Caco-2 (cell line): Measurements from ENCODE around the gene SEC23B. TPM values are rescaled to one million over a fixed set of nuclear protein-coding genes. Genes with fewer than 3 reads are reported as not detected.
A peak's percentile ranks its signal among the peaks of the same experiment; 100 is the strongest.

Source experiments
- BruUV-seq: library from RNA; stranded (reverse); fragments of 400-500 nt; replicated peaks from 2 replicates; lab custom pipeline; 2021; lab: Mats Ljungman, UMichigan
- CTCF ChIA-PET: fragments of 300-600 bp; sonication (Branson Sonifier 250); formaldehyde crosslinking; loops from one replicate; lab custom pipeline; 2022; ENCODE audit warnings: antibody characterized with exemption; lab: Charles Lee
- POLR2A ChIA-PET: fragments of 300-600 bp; sonication (Branson Sonifier 250); formaldehyde crosslinking; loops from one replicate; lab custom pipeline; 2022; ENCODE audit warnings: antibody characterized with exemption; lab: Charles Lee
- DNase-seq, 2 experiments: peaks; one replicate each; pipeline versions ENCODE4 v3.0.0 to v3.0.0-alpha.2; 2020 to 2022
- H3K27me3 ChIP-seq: replicated peaks from 2 replicates; pipeline ENCODE4 v1.6.0; 2011; ENCODE audit warnings: low read length; ENCODE audit not compliant: control insufficient read depth, insufficient read depth
- H3K36me3 ChIP-seq: 2 replicates; pipeline ENCODE4 v1.5.1; 2011; ENCODE audit warnings: low read length; ENCODE audit not compliant: control insufficient read depth, insufficient read depth
- H3K4me1 ChIP-seq: fragments of 250-450 bp; sonication (Bioruptor Pico); 2 replicates; pipeline ENCODE4 v1.5.1; 2020; ENCODE audit warnings: mild to moderate bottlenecking
- H3K4me3 ChIP-seq: 2 replicates; pipeline ENCODE4 v1.5.1; 2011; ENCODE audit warnings: low read depth, mild to moderate bottlenecking, control low read depth, low read length
- H3K9me3 ChIP-seq: fragments of 250-450 bp; sonication (Bioruptor Pico); 2 replicates; pipeline ENCODE4 v1.5.1; 2020; ENCODE audit warnings: mild to moderate bottlenecking, moderate library complexity
- H3K27ac Mint-ChIP-seq: one replicate; pipeline ENCODE4 v1.8.0; 2022; ENCODE audit warnings: mixed read lengths; ENCODE audit not compliant: unreplicated experiment
- H3K27me3 Mint-ChIP-seq: one replicate; pipeline ENCODE4 v1.8.0; 2022; ENCODE audit warnings: mixed read lengths; ENCODE audit not compliant: insufficient read depth, unreplicated experiment
- H3K36me3 Mint-ChIP-seq: one replicate; pipeline ENCODE4 v1.8.0; 2022; ENCODE audit warnings: mild to moderate bottlenecking, mixed read lengths; ENCODE audit not compliant: insufficient read depth, unreplicated experiment
- H3K4me1 Mint-ChIP-seq: one replicate; pipeline ENCODE4 v1.8.0; 2022; ENCODE audit warnings: low read depth, mixed read lengths; ENCODE audit not compliant: unreplicated experiment
- H3K4me3 Mint-ChIP-seq: one replicate; pipeline ENCODE4 v1.8.0; 2022; ENCODE audit warnings: mild to moderate bottlenecking, moderate library complexity, mixed read lengths; ENCODE audit not compliant: unreplicated experiment
- H3K9me3 Mint-ChIP-seq: one replicate; pipeline ENCODE4 v1.8.0; 2022; ENCODE audit warnings: mixed read lengths; ENCODE audit not compliant: unreplicated experiment
- intact Hi-C: fragments of 100-400 bp; cut with micrococcal nuclease; formaldehyde crosslinking; loops from one replicate; pipeline ENCODE4 v1.10.0; 2022; ENCODE audit not compliant: unreplicated experiment
- total RNA-seq: library from RNA; stranded (reverse); gene quantifications from 2 replicates; pipeline ENCODE4 v1.2.3, GENCODE V29; 2022
- TF ChIP-seq, protein P1 (sequence below), 2 experiments: fragments of 200-600 bp in 1 of 2; IDR thresholded peaks; 1 replicate in 1 of 2; 2 replicates in 1 of 2; pipeline versions ENCODE4 v1.5.1 to v1.8.0; 2011 to 2022; ENCODE audit warnings: antibody characterized with exemption in 1 of 2, control low read depth in 1 of 2, inconsistent platforms in 1 of 2, low read depth in 1 of 2, low read length in 1 of 2, mild to moderate bottlenecking in 1 of 2, moderate library complexity in 1 of 2; ENCODE audit not compliant: insufficient read depth in 1 of 2, severe bottlenecking in 1 of 2, unreplicated experiment in 1 of 2

The SEC23B gene
- total RNA-seq, 1 experiment from 2014 or later: 84.1 TPM

DNA sequence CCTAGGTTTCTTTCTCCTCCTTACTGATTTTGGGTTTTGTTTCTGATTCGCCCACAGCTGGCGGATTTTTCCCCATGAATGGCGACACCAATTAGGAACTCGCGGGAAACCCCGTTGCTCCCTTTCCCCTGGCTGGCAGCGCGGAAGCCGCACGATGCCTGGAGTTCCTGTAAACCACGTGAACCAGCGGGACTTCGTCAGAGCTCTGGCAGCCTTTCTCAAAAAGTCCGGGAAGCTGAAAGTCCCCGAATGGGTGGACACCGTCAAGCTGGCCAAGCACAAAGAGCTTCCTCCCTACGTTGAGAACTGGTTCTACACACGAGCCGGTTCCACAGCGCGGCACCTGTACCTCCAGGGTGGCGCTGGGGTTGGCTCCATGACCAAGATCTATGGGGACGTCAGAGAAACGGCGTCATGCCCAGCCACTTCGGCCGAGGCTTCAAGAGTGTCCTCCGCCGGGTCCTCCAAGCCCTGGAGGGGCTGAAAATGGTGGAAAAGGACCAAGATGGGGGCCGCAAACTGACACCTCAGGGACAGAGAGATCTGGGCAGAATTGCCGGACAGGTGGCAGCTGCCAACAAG is 3.2 kb upstream of the SEC23B start:
- POLR2A ChIA-PET: interaction anchor here (4.1 kb wide), 1 partner anchor 8 kb away, joined by 55 read pairs; the partner anchor contains the start of gene RBBP9
- H3K9me3 Mint-ChIP-seq: no peaks in the 10 kb centered on the region
- intact Hi-C loops: loop anchor here (5.0 kb wide), 1 partner anchor 63 kb away; the partner anchor contains the start of gene SMIM26
- no peak for DNase-seq
- H3K27ac Mint-ChIP-seq: no peak overlapping the region
- peaks cover 9% of the 10 kb centered on the region; the same call in 1 of the 2 replicates for H3K4me1 ChIP-seq
- BruUV-seq: no TSS peak
- peaks cover 7% of the 10 kb centered on the region for H3K4me1 Mint-ChIP-seq
- no peaks in the 10 kb centered on the region for H3K27me3 ChIP-seq
- TF ChIP-seq, protein P1, sequence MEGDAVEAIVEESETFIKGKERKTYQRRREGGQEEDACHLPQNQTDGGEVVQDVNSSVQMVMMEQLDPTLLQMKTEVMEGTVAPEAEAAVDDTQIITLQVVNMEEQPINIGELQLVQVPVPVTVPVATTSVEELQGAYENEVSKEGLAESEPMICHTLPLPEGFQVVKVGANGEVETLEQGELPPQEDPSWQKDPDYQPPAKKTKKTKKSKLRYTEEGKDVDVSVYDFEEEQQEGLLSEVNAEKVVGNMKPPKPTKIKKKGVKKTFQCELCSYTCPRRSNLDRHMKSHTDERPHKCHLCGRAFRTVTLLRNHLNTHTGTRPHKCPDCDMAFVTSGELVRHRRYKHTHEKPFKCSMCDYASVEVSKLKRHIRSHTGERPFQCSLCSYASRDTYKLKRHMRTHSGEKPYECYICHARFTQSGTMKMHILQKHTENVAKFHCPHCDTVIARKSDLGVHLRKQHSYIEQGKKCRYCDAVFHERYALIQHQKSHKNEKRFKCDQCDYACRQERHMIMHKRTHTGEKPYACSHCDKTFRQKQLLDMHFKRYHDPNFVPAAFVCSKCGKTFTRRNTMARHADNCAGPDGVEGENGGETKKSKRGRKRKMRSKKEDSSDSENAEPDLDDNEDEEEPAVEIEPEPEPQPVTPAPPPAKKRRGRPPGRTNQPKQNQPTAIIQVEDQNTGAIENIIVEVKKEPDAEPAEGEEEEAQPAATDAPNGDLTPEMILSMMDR (IDR thresholded peaks at IDR 0.05; ENCODE audit: insufficient read depth in 1 of 2, low read depth in 1 of 2, low read length in 1 of 2, severe bottlenecking in 1 of 2, unreplicated experiment in 1 of 2): no peak
- no peaks in the 10 kb centered on the region for H3K9me3 ChIP-seq
- H3K36me3 Mint-ChIP-seq: peaks cover 23% of the 10 kb centered on the region
- CTCF ChIA-PET: interaction anchor here (0.5 kb wide), 1 partner anchor 107 kb away, joined by 3 read pairs; no protein-coding TSS in a partner anchor
- no peak overlapping the region for H3K4me3 Mint-ChIP-seq
- no peaks in the 10 kb centered on the region for H3K27me3 Mint-ChIP-seq
- H3K4me3 ChIP-seq: no peak overlapping the region
- H3K36me3 ChIP-seq: no peaks in the 10 kb centered on the region

GRCh38 chr20:18506744-18507143 is 996 bp upstream of the SEC23B start:
- TSS peak; percentile 91 for BruUV-seq
- no peaks in the 10 kb centered on the region for H3K27me3 Mint-ChIP-seq

GRCh38 chr20:18511571-18511970 is 3.8 kb downstream of the SEC23B start:
- CTCF ChIA-PET: no interaction called here
- Histone ChIP-seq H3K27me3 (no peaks in the 10 kb centered on the region), H3K9me3 (no peaks in the 10 kb centered on the region), H3K36me3 (peaks cover 2% of the 10 kb centered on the region), H3K4me3 (no peak overlapping the region), H3K4me1 (peaks cover 2% of the 10 kb centered on the region; the same call in 1 of the 2 replicates)
- no peak overlapping the region for H3K27ac Mint-ChIP-seq
- no peaks in the 10 kb centered on the region for H3K4me1 Mint-ChIP-seq
- TF ChIP-seq, protein P1 (IDR thresholded peaks at IDR 0.05; ENCODE audit: insufficient read depth in 1 of 2, low read depth in 1 of 2, low read length in 1 of 2, severe bottlenecking in 1 of 2, unreplicated experiment in 1 of 2): no peak
- POLR2A ChIA-PET: no interaction called here
- no peaks in the 10 kb centered on the region for H3K27me3 Mint-ChIP-seq
- no peak overlapping the region for H3K4me3 Mint-ChIP-seq
- no TSS peak for BruUV-seq
- no peaks in the 10 kb centered on the region for H3K9me3 Mint-ChIP-seq
- intact Hi-C loops: no loop called here
- peaks cover 73% of the 10 kb centered on the region for H3K36me3 Mint-ChIP-seq
- no peak for DNase-seq

More at GRCh38 chr20:18506744-18507143, 996 bp upstream of the SEC23B start:
- peaks cover 7% of the 10 kb centered on the region for H3K4me1 Mint-ChIP-seq
- peak overlapping the region; percentile 100 for H3K27ac Mint-ChIP-seq
- H3K4me3 Mint-ChIP-seq: peak overlapping the region; percentile 99
- intact Hi-C loops: loop anchor here (1.0 to 5.0 kb wide), 5 partner anchors 9 to 93 kb away; partner anchors contain the start of genes DZANK1, POLR3F, RBBP9 and SMIM26
- peaks cover 9% of the 10 kb centered on the region; the same call in 1 of the 2 replicates for H3K4me1 ChIP-seq
- H3K36me3 Mint-ChIP-seq: peaks cover 45% of the 10 kb centered on the region
- POLR2A ChIA-PET: interaction anchor here (0.8 to 4.1 kb wide), 16 partner anchors 9 to 219 kb away, joined by 3 to 55 read pairs (median 5); partner anchors contain the start of genes DZANK1, POLR3F, RBBP9 and SMIM26
- TF ChIP-seq, protein P1 (IDR thresholded peaks at IDR 0.05; ENCODE audit: insufficient read depth in 1 of 2, low read depth in 1 of 2, low read length in 1 of 2, severe bottlenecking in 1 of 2, unreplicated experiment in 1 of 2): no peak
- no peaks in the 10 kb centered on the region for H3K27me3 ChIP-seq
- H3K36me3 ChIP-seq: no peaks in the 10 kb centered on the region
- CTCF ChIA-PET: interaction anchor here (0.6 to 2.4 kb wide), 5 partner anchors 8 to 1132 kb away, joined by 3 to 12 read pairs (median 6); partner anchors contain the start of gene RBBP9
- DNase-seq: peak in 1 of 2 experiments; percentile 13
- H3K9me3 ChIP-seq: no peaks in the 10 kb centered on the region
- no peaks in the 10 kb centered on the region for H3K9me3 Mint-ChIP-seq
- H3K4me3 ChIP-seq: peak overlapping the region; percentile 48
